GM21737 (cell line): ENCODE measurements around the gene MTFR2.
A peak's percentile ranks its signal among the peaks of the same experiment; 100 is the strongest.

ENCODE experiments used
- ATAC-seq: cut with Tn5 transposase; IDR thresholded peaks from one replicate; pipeline ENCODE4 v1.9.1; 2021; ENCODE audit warnings: mild to moderate bottlenecking, moderate library complexity; ENCODE audit not compliant: unreplicated experiment

Gene MTFR2

DNA sequence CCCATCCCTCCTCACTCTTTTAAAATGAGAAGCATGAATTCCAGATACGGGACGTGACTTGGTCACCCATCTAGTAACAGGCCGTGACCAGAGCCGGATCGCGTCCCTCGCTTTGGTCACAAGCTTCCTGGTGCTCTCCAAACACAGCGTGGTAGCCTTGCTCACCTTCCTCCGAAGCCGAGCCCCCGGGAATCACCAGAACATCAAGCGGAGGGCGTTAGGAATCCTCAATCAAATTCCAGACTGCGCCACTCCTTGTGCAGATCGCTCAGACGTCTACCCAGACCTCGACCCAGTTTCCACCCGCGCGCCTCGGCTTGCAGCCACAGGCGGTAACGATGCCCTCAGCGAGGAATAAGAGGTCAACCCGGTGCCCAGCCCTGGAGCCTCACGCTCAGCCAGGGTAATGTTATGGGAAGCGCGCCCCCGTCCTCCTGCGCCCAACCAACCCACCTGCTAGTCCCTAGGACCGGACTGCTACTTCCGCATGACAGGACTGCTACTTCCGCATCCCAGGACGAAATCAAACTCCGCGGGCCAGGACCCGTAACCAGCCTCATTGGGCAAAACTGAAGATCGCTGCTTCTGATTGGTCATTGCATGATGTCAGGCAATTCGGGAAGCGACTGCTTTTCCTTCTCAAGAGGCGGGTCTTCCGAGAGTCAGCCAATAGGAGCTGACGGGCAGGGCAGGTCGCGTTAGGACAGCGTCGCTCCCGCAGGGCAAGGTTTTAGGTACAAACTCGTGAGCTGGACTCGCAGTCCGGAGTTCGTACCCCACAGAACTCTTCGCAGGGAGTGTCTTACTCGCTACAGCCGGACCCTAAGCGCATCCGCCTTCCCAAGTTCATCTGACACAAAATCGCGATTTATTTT, at the start of gene MTFR2:
MTFR2 (minus strand) TSS at position 501 of the 875 bp plus-strand sequence. CDS start 1,212 bp downstream, outside the sequence.
- ATAC-seq, result peak; percentile 98

DNA sequence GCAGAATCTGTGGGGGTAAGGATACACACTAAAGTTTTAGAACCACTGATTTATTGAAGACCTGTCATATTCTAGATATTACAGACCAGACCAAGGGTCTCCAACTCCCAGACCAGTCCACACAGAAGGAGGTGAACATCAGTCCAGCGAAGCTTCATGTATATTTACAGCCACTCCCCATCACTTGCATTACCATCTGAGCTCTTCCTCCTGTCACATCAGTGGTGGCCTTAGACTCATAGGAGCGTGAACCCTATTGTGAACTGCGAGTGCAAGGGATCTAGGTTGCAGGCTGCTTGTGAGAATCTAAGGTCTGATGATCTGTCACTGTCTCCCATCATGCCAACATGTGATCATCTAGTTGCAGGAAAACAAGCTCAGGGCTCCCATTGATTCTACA, 44.5 kb upstream of the MTFR2 start:
- ATAC-seq, result no peak

DNA sequence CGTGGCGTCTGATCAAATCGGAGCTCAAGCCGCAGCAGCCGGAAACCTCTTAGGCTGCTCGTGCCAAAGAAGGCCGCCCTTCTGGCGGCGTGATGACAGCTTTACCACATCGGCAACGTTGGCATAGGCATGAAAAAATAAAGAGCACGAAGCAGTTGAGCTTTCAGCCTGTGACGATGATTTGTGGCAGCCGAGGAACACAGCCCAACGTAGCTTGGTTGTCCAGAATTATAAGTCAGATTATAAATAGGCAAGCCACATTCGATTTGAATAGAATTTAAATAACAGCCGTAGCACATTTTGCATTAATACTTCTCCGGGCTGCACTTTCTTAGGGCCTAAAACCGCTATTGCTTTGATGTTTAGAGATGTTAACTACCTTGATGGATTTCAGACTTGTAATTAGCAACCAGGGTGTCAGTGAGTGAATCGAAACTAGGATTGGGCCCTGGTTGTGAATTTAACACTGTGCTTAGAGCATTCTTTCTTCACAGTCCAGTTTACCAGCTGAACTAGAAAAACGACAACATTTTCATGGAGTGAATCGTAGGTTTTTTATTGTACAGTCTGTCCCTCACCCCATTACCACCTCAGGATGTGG, 40.4 kb upstream of the MTFR2 start:
- peak; percentile 24 for ATAC-seq

DNA sequence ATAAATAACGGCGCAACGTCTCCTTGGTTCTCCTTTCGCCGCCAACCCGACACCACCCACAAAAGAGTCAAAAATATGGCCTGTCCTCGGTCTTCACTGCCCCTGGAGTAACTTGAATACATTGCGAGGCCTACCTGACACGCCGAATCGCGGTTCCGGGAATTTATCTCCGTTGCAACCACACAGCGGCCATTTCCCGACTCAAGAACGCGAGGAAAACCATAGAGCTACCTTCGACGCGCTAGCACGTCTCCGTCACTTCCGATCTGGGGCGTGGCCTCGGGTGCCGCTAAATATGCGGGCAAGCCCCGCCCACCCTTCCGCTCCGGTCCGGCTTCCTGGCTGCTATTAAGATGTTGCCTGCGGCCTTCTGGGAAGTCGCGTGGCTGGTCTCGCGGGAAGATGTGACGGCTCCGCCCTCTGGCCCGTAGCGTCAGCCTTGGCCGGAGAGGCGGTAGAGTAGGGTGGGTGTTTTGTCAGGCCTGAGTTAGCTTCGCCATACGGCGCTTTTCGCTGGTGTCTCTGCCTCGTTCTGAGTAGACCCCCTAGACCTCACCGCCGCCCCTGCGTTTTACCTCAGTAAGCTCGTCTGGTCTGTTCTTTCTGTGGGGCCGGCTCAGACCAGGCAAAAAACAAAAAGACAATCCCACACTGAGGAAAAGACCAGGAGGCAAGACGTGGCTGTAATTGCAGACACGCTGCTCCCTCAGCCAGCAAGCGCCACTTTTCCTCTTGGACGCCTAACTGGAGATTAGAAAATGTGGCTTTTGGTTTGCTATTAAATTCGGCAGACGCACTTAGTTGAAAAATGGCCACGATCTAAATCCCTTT, 39.7 kb upstream of the MTFR2 start, which contains the start of gene BCLAF1:
BCLAF1 (minus strand) TSS at position 268 of the 831 bp plus-strand sequence. CDS start 9,980 bp downstream, outside the sequence.
- ATAC-seq, result peak; percentile 91

DNA sequence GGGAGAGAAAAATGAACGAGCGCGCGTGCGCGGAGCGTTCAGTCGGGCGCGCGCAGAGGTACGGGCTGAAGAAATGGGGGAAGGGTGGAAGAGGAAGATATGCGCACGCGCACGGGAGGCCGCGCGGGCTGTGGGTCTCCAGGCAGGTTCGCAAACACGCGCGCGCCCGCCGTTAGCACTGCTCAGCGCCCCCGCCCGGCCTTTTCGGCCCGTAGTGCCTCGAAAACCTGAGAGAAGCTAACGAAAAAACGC, 39.1 kb upstream of the MTFR2 start:
- ATAC-seq, result peak; percentile 37

DNA sequence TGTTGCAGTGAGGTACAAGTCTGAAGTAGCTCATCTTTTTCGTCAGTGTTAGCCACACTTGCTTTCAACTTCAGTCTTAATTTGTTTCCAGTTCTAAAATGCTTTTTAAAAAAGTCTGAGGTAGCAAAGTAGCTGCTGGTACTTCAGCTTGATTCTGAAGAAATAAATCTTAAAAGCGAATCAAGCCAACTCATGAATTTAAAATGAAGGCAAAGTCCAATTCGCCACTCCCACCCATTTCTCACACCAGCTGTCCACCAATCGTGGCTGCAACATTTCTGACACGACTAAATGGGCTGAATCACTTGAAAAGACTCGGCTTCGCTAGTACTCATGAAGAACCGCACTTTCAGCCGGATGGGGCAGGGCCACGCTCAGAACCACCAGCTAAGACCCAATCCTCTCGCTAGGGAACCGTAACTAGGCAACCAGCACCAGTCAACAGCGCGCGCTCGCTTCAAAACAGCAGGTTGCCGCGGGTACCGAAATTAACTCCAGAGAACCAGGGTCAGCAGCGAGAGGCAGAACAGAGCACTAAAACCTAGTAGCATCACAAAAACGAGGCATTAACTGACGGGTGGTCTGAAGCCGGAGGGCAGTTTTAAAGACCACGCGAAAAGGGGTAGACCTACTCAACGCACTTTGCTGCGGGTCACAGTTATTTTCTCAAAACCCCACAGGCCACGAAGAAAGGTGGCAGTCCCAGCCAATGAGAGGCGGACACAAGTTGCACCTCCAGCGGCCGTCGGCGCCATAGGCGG, 38.6 kb upstream of the MTFR2 start:
- peak; percentile 30 for ATAC-seq

DNA sequence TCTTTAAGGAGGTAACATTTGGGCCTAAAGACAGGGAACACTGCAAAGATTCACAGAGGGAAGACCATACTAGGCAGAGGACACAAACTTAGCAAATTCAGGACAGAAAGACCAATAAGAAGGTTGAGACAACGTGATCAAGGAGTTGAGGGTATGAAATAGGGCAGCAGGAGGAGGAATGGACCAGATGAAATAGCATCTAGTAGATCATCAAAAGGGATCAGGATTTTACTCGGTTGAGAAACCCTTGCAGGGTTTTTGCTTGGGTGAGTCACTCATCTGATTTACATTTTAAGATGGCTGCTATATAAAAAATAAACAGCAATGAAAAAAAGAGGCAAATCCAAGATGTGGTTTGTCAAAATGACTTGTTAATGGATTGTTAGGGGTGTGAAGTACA, 34.8 kb upstream of the MTFR2 start:
- ATAC-seq, result no peak

DNA sequence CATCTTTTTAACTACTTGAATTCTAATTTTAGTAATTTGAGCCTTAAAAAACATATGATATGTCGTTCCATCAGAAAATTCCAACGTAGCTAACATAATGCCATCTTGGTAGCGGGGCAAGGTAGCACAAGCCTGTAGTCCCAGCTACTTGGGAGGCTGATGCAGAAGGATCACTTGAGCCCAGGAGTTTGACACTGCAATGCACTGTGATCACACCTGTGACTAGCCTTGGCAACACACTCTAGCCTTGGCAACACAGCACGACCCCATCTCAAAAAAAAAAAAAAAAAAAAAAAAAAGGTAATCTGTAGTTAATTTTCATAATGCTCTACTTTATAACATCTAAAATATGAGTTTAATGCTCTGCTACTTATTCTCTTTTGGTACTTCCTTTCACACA, 32.8 kb upstream of the MTFR2 start:
- ATAC-seq, result no peak

DNA sequence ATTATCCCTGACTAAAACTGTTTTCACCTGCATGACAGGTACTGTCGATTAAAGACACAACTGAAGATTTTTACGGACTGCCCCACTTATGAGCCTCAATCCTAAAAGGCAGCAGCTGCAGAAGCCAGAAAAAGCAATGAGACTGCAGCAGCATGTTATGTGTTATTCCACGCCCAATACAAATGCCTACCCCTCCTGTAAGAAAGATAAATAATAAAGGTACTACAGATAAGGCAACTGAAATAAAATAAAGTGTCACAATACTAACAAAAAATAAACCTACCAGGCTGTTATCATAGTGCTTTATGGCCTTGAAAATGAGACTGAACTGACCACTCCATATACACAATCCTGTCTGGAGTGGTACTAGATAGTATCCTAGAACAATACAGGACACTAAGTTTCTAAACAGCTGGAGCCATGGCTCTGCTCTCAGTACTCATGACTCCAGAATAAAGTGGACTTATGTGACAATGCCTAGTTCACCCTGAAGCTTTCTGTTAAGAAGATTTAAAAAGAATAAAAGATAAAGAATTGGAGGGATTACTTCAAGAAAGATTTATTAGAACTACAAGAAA, 30.0 kb upstream of the MTFR2 start:
- no peak for ATAC-seq

DNA sequence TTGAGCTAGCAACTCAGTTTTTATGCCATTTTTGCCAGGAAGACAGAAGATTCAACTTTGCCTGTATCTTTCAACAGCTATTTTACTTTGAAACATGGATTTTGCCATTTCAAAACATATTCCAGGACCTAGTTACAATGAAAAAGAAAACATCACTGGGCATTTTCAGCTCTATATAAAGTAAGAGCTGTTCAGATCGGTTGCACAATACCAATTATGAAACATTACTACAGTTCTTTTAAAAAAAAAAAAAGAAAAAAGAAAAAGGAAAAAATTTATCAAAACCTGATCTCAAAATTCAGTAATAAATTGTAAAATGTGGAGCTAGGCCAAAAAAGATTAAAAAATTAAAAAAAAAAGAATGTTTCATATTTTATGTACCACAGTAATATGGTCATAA, 24.0 kb upstream of the MTFR2 start:
- ATAC-seq, result no peak

DNA sequence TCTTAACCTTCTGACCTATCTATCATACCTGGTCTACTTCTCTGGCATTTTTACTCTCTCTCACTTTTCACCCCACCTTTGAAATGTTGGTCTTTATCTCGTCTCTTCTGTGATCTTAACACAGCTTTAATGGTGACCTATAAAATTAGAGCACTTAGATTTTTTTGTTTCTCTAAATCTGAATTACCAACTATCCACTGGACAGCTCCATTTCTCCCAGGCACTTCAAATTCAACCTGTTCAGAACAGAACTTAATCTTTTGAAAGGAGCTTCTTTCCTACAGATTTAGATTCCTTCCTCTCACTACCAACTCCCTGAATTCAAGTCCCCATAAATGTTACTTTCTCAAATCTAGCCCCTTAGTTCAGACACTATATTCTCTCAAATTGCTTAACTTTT, 15.0 kb upstream of the MTFR2 start:
- no peak for ATAC-seq

DNA sequence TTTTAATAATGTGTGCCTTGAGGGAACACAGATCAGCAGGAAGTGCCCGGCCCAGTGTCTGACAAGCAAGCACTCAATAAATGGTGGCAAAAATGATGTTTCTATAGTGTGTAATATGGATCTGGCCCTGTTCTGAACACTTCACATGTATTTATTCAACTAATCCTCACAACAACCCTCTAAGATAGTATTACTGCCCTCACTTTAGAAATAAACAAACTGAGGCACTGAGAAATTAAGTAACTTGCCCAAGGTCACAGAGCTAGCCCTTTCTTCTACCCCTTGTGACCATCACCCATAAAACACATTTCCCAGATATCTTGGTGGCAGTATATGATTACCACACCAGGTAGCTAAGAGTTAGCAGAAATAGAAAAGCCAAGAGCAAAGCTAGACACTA, 12.8 kb upstream of the MTFR2 start:
- no peak for ATAC-seq

DNA sequence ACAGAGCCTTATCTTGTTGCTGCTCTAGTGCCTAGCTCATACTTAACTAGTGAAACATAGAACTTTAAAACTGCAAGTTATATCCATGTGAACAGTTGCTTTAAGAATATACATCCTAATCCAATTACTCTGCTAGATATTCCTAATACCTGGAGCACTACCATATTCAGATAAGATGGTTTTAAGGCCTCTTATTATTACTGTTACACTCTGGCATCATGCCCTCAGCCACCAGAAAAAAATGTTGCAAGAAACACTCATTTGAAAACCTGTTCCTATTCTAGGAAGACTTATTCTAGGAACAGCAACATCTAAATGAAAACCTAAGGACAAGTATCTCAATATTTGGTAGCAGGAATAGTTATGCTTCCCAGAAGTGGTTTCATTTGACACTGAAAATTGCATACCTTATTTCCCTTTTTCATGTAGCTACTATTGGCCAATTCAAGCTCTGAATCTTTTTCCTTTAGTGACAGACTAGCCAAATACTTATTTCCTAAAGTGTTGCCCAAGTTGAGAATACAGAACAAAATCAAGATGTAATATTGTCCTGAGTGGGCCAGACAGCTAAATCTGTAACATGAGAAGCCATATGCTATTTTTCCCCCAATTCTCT, 4.8 kb upstream of the MTFR2 start:
- ATAC-seq, result no peak

DNA sequence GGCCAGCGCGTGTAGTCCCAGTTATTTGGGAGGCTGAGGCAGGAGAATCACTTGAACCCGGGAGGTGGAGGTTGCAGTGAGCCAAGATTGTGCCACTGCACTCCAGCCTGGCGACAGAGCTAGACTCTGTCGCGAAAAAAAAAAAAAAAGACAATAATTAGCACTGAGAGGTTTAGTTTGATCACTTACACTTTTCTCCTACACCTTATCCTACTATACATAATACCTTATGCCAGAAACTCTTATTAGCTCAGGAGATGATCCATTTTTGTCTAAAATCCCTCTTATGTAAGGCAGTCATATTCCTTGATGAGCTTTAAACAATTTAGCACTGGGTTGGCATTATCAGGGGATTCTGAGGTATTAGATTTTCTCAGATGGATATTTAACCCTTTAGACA, 3.6 kb upstream of the MTFR2 start:
- ATAC-seq, result no peak

DNA sequence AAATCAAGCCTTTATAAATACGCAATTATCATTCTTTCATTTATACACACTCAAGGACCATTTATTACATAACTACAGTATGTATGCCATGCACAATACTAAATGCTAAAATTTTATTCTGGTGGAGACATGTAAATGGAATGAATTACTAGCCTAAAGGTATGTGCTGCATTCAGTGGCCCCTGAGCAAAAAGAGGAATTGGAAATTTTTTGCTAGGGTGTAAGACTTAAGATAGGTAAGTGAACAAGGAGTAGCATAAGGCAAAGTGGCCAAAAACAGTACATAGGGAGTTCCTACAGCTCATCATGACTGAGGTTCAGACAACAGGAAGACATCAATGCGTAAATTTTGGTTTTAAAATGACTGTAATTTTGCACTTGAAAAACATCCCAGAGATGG, 2.3 kb upstream of the MTFR2 start:
- no peak for ATAC-seq

DNA sequence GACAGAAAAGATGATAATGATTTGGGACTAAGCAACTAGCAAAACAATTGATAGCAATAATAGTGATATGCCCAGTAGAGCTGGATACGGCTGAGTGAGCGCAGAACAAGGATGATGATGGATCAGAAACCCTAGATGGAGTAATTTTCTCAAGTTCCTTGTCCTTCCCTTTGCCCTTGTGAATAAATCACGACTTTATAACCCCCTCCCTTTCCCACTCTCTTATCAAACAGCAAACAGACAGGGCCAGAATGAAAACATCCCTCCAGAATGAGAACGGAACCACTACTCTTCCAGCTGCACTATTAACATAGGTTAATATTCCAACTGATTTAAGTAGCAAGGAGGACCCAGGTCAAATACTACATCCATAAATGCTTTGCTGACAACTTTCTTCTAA, 1.3 kb upstream of the MTFR2 start:
- no peak for ATAC-seq

DNA sequence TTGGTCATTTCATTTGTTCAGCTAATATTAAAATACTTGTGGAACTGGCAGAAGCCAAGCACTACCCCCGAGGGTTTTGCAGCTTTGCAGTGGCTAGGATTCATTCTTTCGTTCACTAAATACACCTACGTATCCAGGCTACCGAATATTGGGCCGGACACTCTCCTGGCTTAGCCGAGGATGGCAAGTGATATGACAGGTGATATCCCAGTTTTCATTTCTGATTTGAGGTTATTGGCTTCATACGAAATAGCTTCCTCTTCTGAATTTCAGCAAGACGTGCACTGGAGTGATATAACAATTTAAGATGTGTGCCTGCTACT, 536 bp upstream of the MTFR2 start:
- ATAC-seq, result peak; percentile 19

DNA sequence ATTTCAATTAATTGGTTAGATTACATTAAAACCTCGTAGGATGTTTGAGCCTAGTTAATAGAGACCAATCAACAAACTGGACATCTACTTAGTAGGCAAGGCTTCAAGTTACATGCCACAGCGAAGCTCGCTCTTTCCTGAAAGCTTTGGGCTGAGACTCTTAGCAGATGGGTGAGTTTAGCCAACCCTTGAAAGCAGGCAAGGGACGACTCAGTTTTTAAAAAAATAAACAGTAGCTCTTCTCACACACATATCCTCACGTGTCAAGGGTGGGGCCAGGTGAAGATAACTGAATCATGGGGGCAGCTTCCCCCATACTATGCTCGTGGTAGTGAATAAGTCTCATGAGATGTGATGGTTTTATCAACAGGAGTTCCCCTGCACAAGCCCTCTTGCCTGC, 775 bp downstream of the MTFR2 start:
- no peak for ATAC-seq

DNA sequence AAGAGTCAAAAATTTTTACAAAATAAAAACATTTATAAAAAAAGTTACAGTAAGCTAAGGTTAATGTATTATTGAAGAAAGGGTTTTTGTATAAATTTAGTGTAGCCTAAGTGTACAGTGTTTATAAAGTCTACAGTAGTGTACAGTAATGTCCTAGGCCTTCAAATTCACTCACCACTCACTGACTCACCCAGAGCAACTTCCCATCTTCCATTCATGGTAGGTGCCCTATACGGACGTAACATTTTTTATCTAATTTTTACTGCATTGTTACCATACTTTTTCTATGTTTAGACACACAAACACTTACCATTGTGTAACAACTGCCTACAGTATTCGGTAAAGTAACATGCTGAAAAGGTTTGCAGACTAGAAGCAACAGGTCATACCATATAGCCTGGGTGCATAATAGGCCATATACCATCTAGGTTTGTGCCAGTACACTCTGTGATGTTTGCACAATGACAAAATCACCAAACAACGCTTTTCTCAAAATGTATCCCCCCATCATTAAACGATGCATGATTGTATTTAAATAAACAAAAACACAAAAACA, 6.0 kb downstream of the MTFR2 start:
- no peak for ATAC-seq
